Right renal cortex interstitium (tissue), 3 donors: ENCODE measurements around the gene VPS51. TPM values are rescaled to one million over a fixed set of nuclear protein-coding genes. Genes with fewer than 3 reads are reported as not detected.

Experiments
- DNase-seq, 3 donors: peaks; one replicate each; pipeline ENCODE4 v3.0.0-alpha.2; 2013; ENCODE audit warnings: low read depth in 3 of 3, low spot score in 2 of 3
- polyA plus RNA-seq, 3 donors: library from polyadenylated mRNA; unstranded; fragments of 120-200 nt; gene quantifications; one replicate each; pipeline ENCODE4 v1.2.1, GENCODE V29; 2013; ENCODE audit not compliant: insufficient read length in 3 of 3

Gene VPS51
- polyA plus RNA-seq, 3 donors, result 96.9 to 104 (median 101) TPM

DNA sequence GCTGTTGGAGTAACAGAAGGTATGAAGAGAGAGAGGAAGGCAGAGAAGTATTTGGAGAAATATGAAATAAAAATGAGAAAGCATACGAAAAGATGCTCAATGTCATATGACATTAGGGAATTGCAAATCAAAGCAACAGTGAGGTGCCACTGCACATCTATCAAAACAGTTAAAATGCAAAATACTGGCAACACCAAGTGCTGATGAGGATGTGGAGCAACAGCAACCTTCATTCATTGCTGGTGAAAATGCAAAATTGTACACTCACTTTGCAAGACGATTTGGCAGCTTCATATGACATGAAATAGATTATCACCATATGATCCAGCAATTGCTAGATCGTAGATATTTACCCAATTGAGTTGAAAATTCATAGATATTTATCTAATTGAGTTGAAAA, 64.6 kb downstream of the VPS51 start:
- no peak for DNase-seq

Other genes with a start within 250 kb of the VPS51 start
- gene EHD1, start 217.6 kb upstream of the VPS51 start, polyA plus RNA-seq, result 10 to 100 TPM; 44.6 to 63.5 (median 49.4) TPM
- gene ATG2A, start 179.0 kb upstream of the VPS51 start, polyA plus RNA-seq, result 10 to 100 TPM; 12.8 to 14.0 (median 13.2) TPM
- gene PPP2R5B, start 171.5 kb upstream of the VPS51 start, polyA plus RNA-seq, result 10 to 100 TPM; 14.3 to 16.3 (median 16.0) TPM
- gene GPHA2, start 160.3 kb upstream of the VPS51 start, polyA plus RNA-seq, result 1 to 10 TPM; 1.5 to 1.7 (median 1.6) TPM
- gene MAJIN, start 124.1 kb upstream of the VPS51 start, polyA plus RNA-seq, result 1 to 10 TPM in 1 of 3 donors, under 1 TPM in 2; 0.57 to 1.2 (median 0.67) TPM
- 1 to 10 TPM; 2.7 to 3.1 (median 3.0) TPM for gene BATF2, start 99.2 kb upstream of the VPS51 start, polyA plus RNA-seq
- gene ARL2, start 82.1 kb upstream of the VPS51 start, polyA plus RNA-seq, result 10 to 100 TPM; 51.5 to 64.4 (median 54.5) TPM
- gene SNX15, start 68.8 kb upstream of the VPS51 start, polyA plus RNA-seq, result 10 to 100 TPM; 22.9 to 29.1 (median 26.9) TPM
- gene SAC3D1, start 55.0 kb upstream of the VPS51 start, polyA plus RNA-seq, result 10 to 100 TPM in 2 of 3 donors, 1 to 10 TPM in 1; 9.9 to 12.8 (median 10.6) TPM
- 10 to 100 TPM; 10.7 to 13.0 (median 12.9) TPM for gene NAALADL1, start 37.7 kb upstream of the VPS51 start, polyA plus RNA-seq
- gene CDCA5, start 12.2 kb upstream of the VPS51 start, polyA plus RNA-seq, result 10 to 100 TPM; 17.8 to 18.4 (median 18.0) TPM
- gene ZFPL1, start 12.0 kb upstream of the VPS51 start, polyA plus RNA-seq, result 10 to 100 TPM; 25.2 to 28.2 (median 27.3) TPM
- 10 to 100 TPM; 68.6 to 89.4 (median 70.8) TPM for gene TM7SF2, start 15.7 kb downstream of the VPS51 start, polyA plus RNA-seq
- gene ZNHIT2, start 21.5 kb downstream of the VPS51 start, polyA plus RNA-seq, result 1 to 10 TPM; 4.6 to 6.0 (median 5.0) TPM
- 100 to 1,000 TPM; 585 to 654 (median 621) TPM for gene FAU, start 25.9 kb downstream of the VPS51 start, polyA plus RNA-seq
- 10 to 100 TPM; 58.6 to 62.2 (median 59.5) TPM for gene MRPL49, start 26.1 kb downstream of the VPS51 start, polyA plus RNA-seq
- gene SYVN1, start 38.3 kb downstream of the VPS51 start, polyA plus RNA-seq, result 10 to 100 TPM; 44.8 to 46.9 (median 45.6) TPM
- gene SPDYC, start 74.0 kb downstream of the VPS51 start, polyA plus RNA-seq, result not detected
- 100 to 1,000 TPM in 1 of 3 donors, 10 to 100 TPM in 2; 73.4 to 102 (median 83.1) TPM for gene CAPN1, start 85.7 kb downstream of the VPS51 start, polyA plus RNA-seq
- gene POLA2, start 165.7 kb downstream of the VPS51 start, polyA plus RNA-seq, result 10 to 100 TPM; 24.3 to 28.2 (median 25.6) TPM
- gene CDC42EP2, start 218.7 kb downstream of the VPS51 start, polyA plus RNA-seq, result 10 to 100 TPM in 1 of 3 donors, 1 to 10 TPM in 2; 6.3 to 10.1 (median 6.5) TPM
- 10 to 100 TPM; 76.7 to 88.5 (median 81.3) TPM for gene DPF2, start 237.6 kb downstream of the VPS51 start, polyA plus RNA-seq